ENCODE measurements around the gene CRHR2. TPM values are rescaled to one million over a fixed set of nuclear protein-coding genes. Genes with fewer than 3 reads are reported as not detected.
A peak's percentile ranks its signal among the peaks of the same experiment; 100 is the strongest.

The CRHR2 gene
- total RNA-seq, 3 donors from 2014 or later (not counting 1 experiment from before 2014, with no cell fraction given), result not detected

GRCh38 chr7:30681815-30682211, 443 bp downstream of the CRHR2 start:
- peaks cover 19% of the 10 kb centered on the region for H3K27me3 ChIP-seq (ENCODE audit: control insufficient read depth, insufficient read depth, low read length)
- TF ChIP-seq, protein P1, sequence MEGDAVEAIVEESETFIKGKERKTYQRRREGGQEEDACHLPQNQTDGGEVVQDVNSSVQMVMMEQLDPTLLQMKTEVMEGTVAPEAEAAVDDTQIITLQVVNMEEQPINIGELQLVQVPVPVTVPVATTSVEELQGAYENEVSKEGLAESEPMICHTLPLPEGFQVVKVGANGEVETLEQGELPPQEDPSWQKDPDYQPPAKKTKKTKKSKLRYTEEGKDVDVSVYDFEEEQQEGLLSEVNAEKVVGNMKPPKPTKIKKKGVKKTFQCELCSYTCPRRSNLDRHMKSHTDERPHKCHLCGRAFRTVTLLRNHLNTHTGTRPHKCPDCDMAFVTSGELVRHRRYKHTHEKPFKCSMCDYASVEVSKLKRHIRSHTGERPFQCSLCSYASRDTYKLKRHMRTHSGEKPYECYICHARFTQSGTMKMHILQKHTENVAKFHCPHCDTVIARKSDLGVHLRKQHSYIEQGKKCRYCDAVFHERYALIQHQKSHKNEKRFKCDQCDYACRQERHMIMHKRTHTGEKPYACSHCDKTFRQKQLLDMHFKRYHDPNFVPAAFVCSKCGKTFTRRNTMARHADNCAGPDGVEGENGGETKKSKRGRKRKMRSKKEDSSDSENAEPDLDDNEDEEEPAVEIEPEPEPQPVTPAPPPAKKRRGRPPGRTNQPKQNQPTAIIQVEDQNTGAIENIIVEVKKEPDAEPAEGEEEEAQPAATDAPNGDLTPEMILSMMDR (IDR thresholded peaks at IDR 0.05), result no peak
- H3K9me3 Mint-ChIP-seq, result no peaks in the 10 kb centered on the region
- H3K4me3 ChIP-seq (ENCODE audit: low read length), result no peak overlapping the region
- ATAC-seq (peak; percentile 2 to 16 (median 6)), DNase-seq (peak in 1 of 2 donors; percentile 7)
- intact Hi-C loops (cut with micrococcal nuclease), result loop anchor here (5.0 kb wide), 1 partner anchor 60 kb away; no protein-coding TSS in a partner anchor
- H3K36me3 Mint-ChIP-seq, result no peaks in the 10 kb centered on the region
- no peak overlapping the region for H3K27ac ChIP-seq (ENCODE audit: low read length)
- H3K4me1 ChIP-seq (ENCODE audit: control insufficient read depth, insufficient read depth, low read length), result peaks cover 15% of the 10 kb centered on the region
- H3K27me3 Mint-ChIP-seq (ENCODE audit: low read depth in 2 of 2), result peaks cover 54 to 57% of the 10 kb centered on the region in 2 donors
- no peaks in the 10 kb centered on the region for H3K36me3 ChIP-seq (ENCODE audit: control insufficient read depth, insufficient read depth, low read length)
- H3K27ac Mint-ChIP-seq, result peak overlapping the region in 1 of 2 donors; percentile 61
- H3K9me3 ChIP-seq (ENCODE audit: control insufficient read depth, insufficient read depth, low read length), result no peaks in the 10 kb centered on the region
- 3% methylated on average over 40 of the region's 40 CpGs for WGBS (ENCODE audit: insufficient coverage)
- peak overlapping the region; percentile 82 for H3K4me3 Mint-ChIP-seq
- peaks cover 12 to 15% of the 10 kb centered on the region in 2 donors for H3K4me1 Mint-ChIP-seq

DNA sequence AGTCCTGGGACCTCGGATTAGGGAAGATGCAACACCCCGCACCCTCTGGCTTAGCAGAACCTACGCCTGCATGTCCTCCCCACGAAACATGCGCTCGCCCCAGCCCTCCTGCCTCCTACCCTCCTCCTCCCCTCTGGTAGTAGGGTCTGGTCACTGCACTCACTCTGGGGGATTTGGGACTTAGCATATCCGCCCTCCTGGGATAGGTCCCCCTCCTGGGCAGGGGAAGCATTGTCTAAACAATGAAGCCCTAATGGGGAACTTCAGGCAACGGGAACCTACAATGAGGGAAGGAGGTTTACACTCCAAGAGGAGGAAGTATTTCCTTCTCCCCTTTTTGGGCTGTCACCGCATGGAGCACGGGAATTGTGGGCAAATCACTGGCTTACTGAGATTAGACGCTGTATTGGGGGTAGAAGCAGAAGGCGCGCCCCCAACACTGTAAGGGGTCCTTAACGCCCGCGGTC, 892 bp downstream of the CRHR2 start:
- no peaks in the 10 kb centered on the region for H3K36me3 Mint-ChIP-seq
- H3K27me3 Mint-ChIP-seq (ENCODE audit: low read depth in 2 of 2), result peaks cover 59% of the 10 kb centered on the region in 2 donors
- Histone ChIP-seq H3K9me3 (ENCODE audit: control insufficient read depth, insufficient read depth, low read length) (no peaks in the 10 kb centered on the region), H3K4me3 (ENCODE audit: low read length) (no peak overlapping the region), H3K4me1 (ENCODE audit: control insufficient read depth, insufficient read depth, low read length) (peaks cover 15% of the 10 kb centered on the region), H3K36me3 (ENCODE audit: control insufficient read depth, insufficient read depth, low read length) (no peaks in the 10 kb centered on the region), H3K27me3 (ENCODE audit: control insufficient read depth, insufficient read depth, low read length) (peaks cover 19% of the 10 kb centered on the region), H3K27ac (ENCODE audit: low read length) (no peak overlapping the region)
- no peaks in the 10 kb centered on the region for H3K9me3 Mint-ChIP-seq
- DNase-seq (no peak), ATAC-seq (no peak)
- intact Hi-C loops (cut with micrococcal nuclease), result loop anchor here (5.0 kb wide), 1 partner anchor 61 kb away; no protein-coding TSS in a partner anchor
- 12% methylated on average over 16 of the region's 16 CpGs for WGBS (ENCODE audit: insufficient coverage)
- peak overlapping the region in 1 of 2 donors; percentile 61 for H3K27ac Mint-ChIP-seq
- TF ChIP-seq, protein P1 (IDR thresholded peaks at IDR 0.05), result no peak
- peaks cover 12 to 15% of the 10 kb centered on the region in 2 donors for H3K4me1 Mint-ChIP-seq
- peak overlapping the region; percentile 82 for H3K4me3 Mint-ChIP-seq

- Histone ChIP-seq H3K36me3 (ENCODE audit: control insufficient read depth, insufficient read depth, low read length) (no peaks in the 10 kb centered on the region), H3K27ac (ENCODE audit: low read length) (no peak overlapping the region), H3K4me1 (ENCODE audit: control insufficient read depth, insufficient read depth, low read length) (peaks cover 15% of the 10 kb centered on the region), H3K9me3 (ENCODE audit: control insufficient read depth, insufficient read depth, low read length) (no peaks in the 10 kb centered on the region), H3K4me3 (ENCODE audit: low read length) (no peak overlapping the region), H3K27me3 (ENCODE audit: control insufficient read depth, insufficient read depth, low read length) (peaks cover 19% of the 10 kb centered on the region)
- Mint-ChIP-seq H3K4me3 (no peak overlapping the region), H3K9me3 (no peaks in the 10 kb centered on the region), H3K4me1 (peaks cover 12 to 15% of the 10 kb centered on the region in 2 donors), H3K27me3 (ENCODE audit: low read depth in 2 of 2) (peaks cover 57 to 63% of the 10 kb centered on the region in 2 donors), H3K27ac (no peak overlapping the region), H3K36me3 (no peaks in the 10 kb centered on the region)
- DNase-seq (no peak), ATAC-seq (no peak)
- 0% methylated on average over 2 of the region's 2 CpGs for WGBS (ENCODE audit: insufficient coverage)
- intact Hi-C loops (cut with micrococcal nuclease), result loop anchor here (5.0 kb wide), 1 partner anchor 63 kb away; no protein-coding TSS in a partner anchor
- TF ChIP-seq, protein P1 (IDR thresholded peaks at IDR 0.05), result no peak
These were observed 2.6 kb downstream of the CRHR2 start for GRCh38 chr7:30679664-30680063.

DNA sequence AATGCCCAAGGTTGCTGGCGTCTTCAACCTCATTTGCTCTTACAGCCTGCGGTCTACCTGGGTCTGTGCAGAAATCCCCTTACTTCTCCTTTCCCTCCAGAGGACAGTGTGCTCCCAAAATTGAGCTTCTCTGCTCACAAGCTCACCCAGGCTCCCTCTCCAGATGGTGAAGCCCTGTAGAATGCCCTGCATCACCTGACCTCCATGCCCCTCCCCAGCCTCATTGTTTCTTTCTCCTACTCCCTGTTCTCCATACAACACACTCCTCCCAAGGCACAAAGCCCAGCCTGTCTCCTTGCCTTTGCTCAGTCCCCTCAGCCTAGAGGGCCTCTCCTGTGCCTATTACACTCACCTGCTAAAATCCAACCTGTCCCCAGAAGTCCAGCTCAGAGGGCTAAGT, 3.5 kb downstream of the CRHR2 start:
- Histone ChIP-seq H3K36me3 (ENCODE audit: control insufficient read depth, insufficient read depth, low read length) (no peaks in the 10 kb centered on the region), H3K9me3 (ENCODE audit: control insufficient read depth, insufficient read depth, low read length) (no peaks in the 10 kb centered on the region), H3K4me3 (ENCODE audit: low read length) (no peak overlapping the region), H3K27me3 (ENCODE audit: control insufficient read depth, insufficient read depth, low read length) (peaks cover 19% of the 10 kb centered on the region), H3K4me1 (ENCODE audit: control insufficient read depth, insufficient read depth, low read length) (peaks cover 15% of the 10 kb centered on the region), H3K27ac (ENCODE audit: low read length) (no peak overlapping the region)
- TF ChIP-seq, protein P1 (IDR thresholded peaks at IDR 0.05), result no peak
- no peaks in the 10 kb centered on the region for H3K36me3 Mint-ChIP-seq
- ATAC-seq (no peak), DNase-seq (no peak)
- intact Hi-C loops (cut with micrococcal nuclease), result no loop called here
- 55% methylated on average over 2 of the region's 2 CpGs for WGBS (ENCODE audit: insufficient coverage)
- no peaks in the 10 kb centered on the region for H3K9me3 Mint-ChIP-seq
- H3K27me3 Mint-ChIP-seq (ENCODE audit: low read depth in 2 of 2), result peaks cover 57 to 62% of the 10 kb centered on the region in 2 donors
- H3K27ac Mint-ChIP-seq, result no peak overlapping the region
- peaks cover 12 to 15% of the 10 kb centered on the region in 2 donors for H3K4me1 Mint-ChIP-seq
- no peak overlapping the region for H3K4me3 Mint-ChIP-seq

Measured in natural killer cell (primary cell).